A549 (cell line): ENCODE data around the gene RNF123. TPM values are rescaled to one million over a fixed set of nuclear protein-coding genes. Genes with fewer than 3 reads are reported as not detected.

ENCODE experiments used
- ATAC-seq, 2 experiments: fragments of 200-7000 bp in 1 of 2; fragments of >200 bp in 1 of 2; cut with Nextera tagmentation in 1 of 2; cut with Tn5 transposase in 1 of 2; 3 replicates each; pipeline versions ENCODE4 v1.8.0 to v1.9.1; 2018 to 2020; ENCODE audit warnings: mild to moderate bottlenecking in 1 of 2, moderate library complexity in 1 of 2
- CTCF ChIA-PET: fragments of 300-600 bp; sonication (Branson Sonifier 250); formaldehyde crosslinking; extraction: SDS; loops from one replicate; lab custom pipeline; 2021; ENCODE audit warnings: antibody characterized with exemption, inconsistent platforms; lab: Yijun Ruan, JAX
- POLR2A ChIA-PET: fragments of 350-600 bp; formaldehyde crosslinking; extraction: SDS; loops from one replicate; lab custom pipeline; 2021; ENCODE audit warnings: antibody characterized with exemption, inconsistent platforms; lab: Yijun Ruan, JAX
- DNase-seq, 2 experiments: peaks; one replicate each; pipeline versions ENCODE4 v3.0.0 to v3.0.0-alpha.2; 2011 to 2016; ENCODE audit warnings: low read depth in 1 of 2, low spot score in 1 of 2
- FAIRE-seq: peaks from 2 replicates; lab custom pipeline; 2011; peaks lifted over from hg19 to GRCh38; lab: Jason Lieb, UNC
- H3K27ac ChIP-seq, 2 experiments: fragments of >200 bp; sonication (Bioruptor Twin); formaldehyde crosslinking; 3 replicates each; pipeline ENCODE4 v1.5.1; 2016 to 2017
- H3K4me1 ChIP-seq: fragments of >200 bp; sonication (Bioruptor Twin); formaldehyde crosslinking; 3 replicates; pipeline ENCODE4 v1.6.1; 2016
- H3K4me2 ChIP-seq: fragments of >200 bp; sonication (Bioruptor Twin); formaldehyde crosslinking; 3 replicates; pipeline ENCODE4 v1.6.1; 2016
- H3K4me3 ChIP-seq: fragments of >200 bp; sonication (Bioruptor Twin); formaldehyde crosslinking; 3 replicates; pipeline ENCODE4 v1.5.1; 2016
- H3K9me3 ChIP-seq: fragments of >200 bp; sonication (Bioruptor Twin); formaldehyde crosslinking; 3 replicates; pipeline ENCODE4 v1.6.1; 2016
- BCL3 ChIP-seq: fragments of >200 bp; sonication (Bioruptor Twin); formaldehyde crosslinking; IDR thresholded peaks from 3 replicates; pipeline ENCODE4 v1.6.1; 2016
- CBX2 ChIP-seq: fragments of 200-600 bp; sonication (generic); IDR thresholded peaks from 2 replicates; pipeline ENCODE4 v1.6.1; 2016; ENCODE audit warnings: low read depth, mild to moderate bottlenecking, borderline replicate concordance
- CBX8 ChIP-seq: fragments of 200-600 bp; sonication (generic); IDR thresholded peaks from 2 replicates; pipeline ENCODE4 v1.6.1; 2016
- EP300 ChIP-seq, 2 experiments: fragments of >200 bp; sonication (Bioruptor Twin); formaldehyde crosslinking; IDR thresholded peaks; 2 replicates in 1 of 2; 3 replicates in 1 of 2; pipeline ENCODE4 v1.6.1; 2016 to 2017
- FOSL2 ChIP-seq, 2 experiments: fragments of 450-650 bp in 1 of 2; fragments of >200 bp in 1 of 2; sonication (Bioruptor Twin) in 1 of 2; formaldehyde crosslinking; IDR thresholded peaks; 2 replicates each; pipeline versions ENCODE4 v1.5.0 to v1.6.1; 2016 to 2020; ENCODE audit warnings: mild to moderate bottlenecking in 1 of 2, moderate library complexity in 1 of 2
- GATA3 ChIP-seq: IDR thresholded peaks from 2 replicates; pipeline ENCODE4 v1.6.1; 2012; ENCODE audit warnings: borderline replicate concordance
- HES2 ChIP-seq: fragments of >200 bp; sonication (Bioruptor Twin); formaldehyde crosslinking; IDR thresholded peaks from 2 replicates; pipeline ENCODE4 v1.6.1; 2016
- HMGXB4 ChIP-seq: fragments of 250-450 bp; sonication (Bioruptor Pico); IDR thresholded peaks from 2 replicates; pipeline ENCODE4 v1.5.0; 2021; ENCODE audit warnings: mild to moderate bottlenecking, moderate library complexity, borderline replicate concordance
- HOXA7 ChIP-seq: fragments of 250-450 bp; sonication (Bioruptor Pico); IDR thresholded peaks from 2 replicates; pipeline ENCODE4 v1.5.0; 2020; ENCODE audit warnings: mild to moderate bottlenecking, moderate library complexity
- HOXB5 ChIP-seq: fragments of 250-450 bp; sonication (Bioruptor Pico); IDR thresholded peaks from 2 replicates; pipeline ENCODE4 v1.5.0; 2020; ENCODE audit warnings: mild to moderate bottlenecking, moderate library complexity
- KDM1A ChIP-seq: fragments of 200-600 bp; sonication (generic); IDR thresholded peaks from 2 replicates; pipeline ENCODE4 v1.6.1; 2016; ENCODE audit warnings: low read depth, mild to moderate bottlenecking
- PHF8 ChIP-seq: fragments of 200-600 bp; sonication (generic); IDR thresholded peaks from 2 replicates; pipeline ENCODE4 v1.6.1; 2016; ENCODE audit warnings: low read depth, mild to moderate bottlenecking, antibody characterized with exemption, moderate library complexity, borderline replicate concordance
- POLR2A ChIP-seq: IDR thresholded peaks from 2 replicates; pipeline ENCODE4 v1.6.1; 2012; ENCODE audit warnings: mild to moderate bottlenecking, low read length
- POLR2AphosphoS2 ChIP-seq: conservative IDR thresholded peaks from 2 replicates; pipeline ENCODE4 v1.6.1; 2012; ENCODE audit warnings: low read length, improper control_type of control experiment, inconsistent platforms
- RAD21 ChIP-seq, 2 experiments: fragments of >200 bp in 1 of 2; sonication (Bioruptor Twin) in 1 of 2; formaldehyde crosslinking in 1 of 2; IDR thresholded peaks in 1 of 2; conservative IDR thresholded peaks in 1 of 2; 2 replicates in 1 of 2; 3 replicates in 1 of 2; pipeline ENCODE4 v1.6.1; 2012 to 2018; ENCODE audit warnings: inconsistent platforms in 1 of 2
- RCOR1 ChIP-seq: fragments of 150-350 bp; IDR thresholded peaks from 2 replicates; pipeline ENCODE4 v1.6.1; 2014; ENCODE audit warnings: antibody characterized with exemption, low read length, low read depth
- RFX5 ChIP-seq: fragments of 450-650 bp; IDR thresholded peaks from 2 replicates; pipeline ENCODE4 v1.7.1; 2014; ENCODE audit warnings: antibody characterized with exemption, mild to moderate bottlenecking, moderate library complexity
- RNF2 ChIP-seq: fragments of 200-600 bp; sonication (generic); IDR thresholded peaks from 2 replicates; pipeline ENCODE4 v1.6.1; 2016; ENCODE audit warnings: low read depth, mild to moderate bottlenecking, antibody characterized with exemption, moderate library complexity, borderline replicate concordance
- TP53 ChIP-seq: fragments of 250-450 bp; sonication (Bioruptor Pico); IDR thresholded peaks from 2 replicates; pipeline ENCODE4 v1.5.0; 2021; ENCODE audit warnings: mild to moderate bottlenecking, moderate library complexity
- ZC3H11A ChIP-seq: fragments of 450-650 bp; IDR thresholded peaks from 2 replicates; pipeline ENCODE4 v1.6.1; 2014; ENCODE audit warnings: antibody characterized with exemption, mild to moderate bottlenecking
- ZSCAN20 ChIP-seq: fragments of 250-450 bp; sonication (Bioruptor Pico); IDR thresholded peaks from 2 replicates; pipeline ENCODE4 v1.8.0; 2022; ENCODE audit warnings: mild to moderate bottlenecking, moderate library complexity
- WGBS: methylation state at CpG from one replicate; pipeline ENCODE4 v1.1.6; 2017; ENCODE audit errors: missing lambda C conversion rate; 5-methylcytosine and 5-hydroxymethylcytosine counted together
- polyA plus RNA-seq, 4 experiments: library from polyadenylated mRNA; depleted of rRNA in 3 of 4; stranded (reverse); fragments of >200 nt; fragmentation: RNase III in 1 of 4; extraction: RNeasy Plus Mini Kit Qiagen cat#74134 plus additional on column Dnase treatment in 1 of 4; gene quantifications; 2 replicates in 3 of 4; 3 replicates in 1 of 4; pipeline ENCODE4 v1.2.3, GENCODE V29; 2011 to 2017

RNF123 gene
- polyA plus RNA-seq, 2 of the 4 experiments (the other 2 are of a cell fraction): 14.4 to 16.0 TPM

- H3K4me3 ChIP-seq: no peak overlapping the region
- H3K27ac ChIP-seq: no peak overlapping the region
- 94% methylated on average over 10 of the region's 11 CpGs for WGBS
- no peak overlapping the region for H3K4me2 ChIP-seq
- ATAC-seq (no peak), FAIRE-seq (no peak), DNase-seq (no peak)
- ChIA-PET POLR2A (no interaction called here), CTCF (no interaction called here)
- H3K9me3 ChIP-seq: no peaks in the 10 kb centered on the region
- no peak for TF ChIP-seq RFX5
- TF ChIP-seq RCOR1: no peak
- TF ChIP-seq BCL3: no peak
- TF ChIP-seq POLR2AphosphoS2: no peak
- TF ChIP-seq ZSCAN20 (CRISPR knock-in tag): no peak
- TF ChIP-seq HMGXB4: no peak
- no peak for TF ChIP-seq RAD21 (conservative IDR thresholded peaks at IDR 0.05 in 1 of 2, IDR thresholded peaks at IDR 0.05 in 1 of 2)
- TF ChIP-seq HOXB5 (CRISPR knock-in tag): no peak
- TF ChIP-seq FOSL2 (IDR thresholded peaks at IDR 0.05): no peak
- no peak for TF ChIP-seq FOSL2 (CRISPR knock-in tag; IDR thresholded peaks at IDR 0.05)
- no peak for TF ChIP-seq ZC3H11A
- no peak for TF ChIP-seq HES2
- H3K4me1 ChIP-seq: peaks cover 14% of the 10 kb centered on the region
These were observed 36.7 kb downstream of the RNF123 start for GRCh38 chr3:49725906-49726681.

- no peak for FAIRE-seq
- TF ChIP-seq KDM1A (no peak), TP53 (CRISPR knock-in tag) (no peak), EP300 (IDR thresholded peaks at IDR 0.05) (no peak), RCOR1 (no peak), HOXA7 (no peak), CBX8 (no peak), RNF2 (no peak), CBX2 (no peak), GATA3 (no peak), POLR2A (no peak), PHF8 (no peak), FOSL2 (IDR thresholded peaks at IDR 0.05) (no peak), FOSL2 (CRISPR knock-in tag; IDR thresholded peaks at IDR 0.05) (no peak), BCL3 (no peak)
- TF ChIP-seq, all 56 proteins: peak for 0
- H3K27ac ChIP-seq: no peak overlapping the region
- no peak overlapping the region for H3K4me3 ChIP-seq
- H3K4me1 ChIP-seq: peaks cover 13% of the 10 kb centered on the region
- ATAC-seq (no peak), DNase-seq (no peak)
- ChIA-PET POLR2A (no interaction called here), CTCF (no interaction called here)
- no peaks in the 10 kb centered on the region for H3K9me3 ChIP-seq
- WGBS: 93% methylated on average over 12 of the region's 19 CpGs
- no peak overlapping the region for H3K4me2 ChIP-seq
These were observed 38.0 kb downstream of the RNF123 start for GRCh38 chr3:49727154-49727923.
